ENCODE measurements around the gene C6orf163. TPM values are rescaled to one million over a fixed set of nuclear protein-coding genes. Genes with fewer than 3 reads are reported as not detected.
A peak's percentile ranks its signal among the peaks of the same experiment; 100 is the strongest.

C6orf163 gene
- total RNA-seq, 1 experiment from 2014 or later: 2.1 TPM

GRCh38 chr6:87397656-87398055 lies 53.0 kb downstream of the C6orf163 start:
- Histone ChIP-seq H3K27me3 (replicated peaks; ENCODE audit: insufficient read depth, low read depth, low read length, poor library complexity) (peaks cover 15% of the 10 kb centered on the region), H3K4me1 (ENCODE audit: insufficient read depth, low read length, poor library complexity, severe bottlenecking) (no peaks in the 10 kb centered on the region), H3K9me3 (ENCODE audit: low read depth, low read length, poor library complexity, severe bottlenecking) (no peaks in the 10 kb centered on the region), H3K36me3 (ENCODE audit: insufficient read depth, low read length, poor library complexity, severe bottlenecking) (no peaks in the 10 kb centered on the region), H3K4me3 (ENCODE audit: low read depth, low read length, poor library complexity, severe bottlenecking) (no peak overlapping the region), H3K27ac (ENCODE audit: low read depth, low read length, poor library complexity, severe bottlenecking) (no peak overlapping the region)
- intact Hi-C loops (cut with micrococcal nuclease; ENCODE audit: unreplicated experiment): loop anchor here (10.0 kb wide), 3 partner anchors 397 to 1467 kb away; no protein-coding TSS in a partner anchor
- TF ChIP-seq EZH2 (IDR thresholded peaks at IDR 0.05; ENCODE audit: borderline replicate concordance, low read depth, low read length, poor library complexity, severe bottlenecking): no peak
- TF ChIP-seq, protein P1, sequence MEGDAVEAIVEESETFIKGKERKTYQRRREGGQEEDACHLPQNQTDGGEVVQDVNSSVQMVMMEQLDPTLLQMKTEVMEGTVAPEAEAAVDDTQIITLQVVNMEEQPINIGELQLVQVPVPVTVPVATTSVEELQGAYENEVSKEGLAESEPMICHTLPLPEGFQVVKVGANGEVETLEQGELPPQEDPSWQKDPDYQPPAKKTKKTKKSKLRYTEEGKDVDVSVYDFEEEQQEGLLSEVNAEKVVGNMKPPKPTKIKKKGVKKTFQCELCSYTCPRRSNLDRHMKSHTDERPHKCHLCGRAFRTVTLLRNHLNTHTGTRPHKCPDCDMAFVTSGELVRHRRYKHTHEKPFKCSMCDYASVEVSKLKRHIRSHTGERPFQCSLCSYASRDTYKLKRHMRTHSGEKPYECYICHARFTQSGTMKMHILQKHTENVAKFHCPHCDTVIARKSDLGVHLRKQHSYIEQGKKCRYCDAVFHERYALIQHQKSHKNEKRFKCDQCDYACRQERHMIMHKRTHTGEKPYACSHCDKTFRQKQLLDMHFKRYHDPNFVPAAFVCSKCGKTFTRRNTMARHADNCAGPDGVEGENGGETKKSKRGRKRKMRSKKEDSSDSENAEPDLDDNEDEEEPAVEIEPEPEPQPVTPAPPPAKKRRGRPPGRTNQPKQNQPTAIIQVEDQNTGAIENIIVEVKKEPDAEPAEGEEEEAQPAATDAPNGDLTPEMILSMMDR (conservative IDR thresholded peaks at IDR 0.05; ENCODE audit: low read depth, low read length): no peak
- ChIA-PET CTCF (no interaction called here), POLR2A (ENCODE audit: low non-redundant PET) (no interaction called here)
- BruUV-seq (replicated peaks): no TSS peak
- no peak for DNase-seq (ENCODE audit: low spot score)

DNA sequence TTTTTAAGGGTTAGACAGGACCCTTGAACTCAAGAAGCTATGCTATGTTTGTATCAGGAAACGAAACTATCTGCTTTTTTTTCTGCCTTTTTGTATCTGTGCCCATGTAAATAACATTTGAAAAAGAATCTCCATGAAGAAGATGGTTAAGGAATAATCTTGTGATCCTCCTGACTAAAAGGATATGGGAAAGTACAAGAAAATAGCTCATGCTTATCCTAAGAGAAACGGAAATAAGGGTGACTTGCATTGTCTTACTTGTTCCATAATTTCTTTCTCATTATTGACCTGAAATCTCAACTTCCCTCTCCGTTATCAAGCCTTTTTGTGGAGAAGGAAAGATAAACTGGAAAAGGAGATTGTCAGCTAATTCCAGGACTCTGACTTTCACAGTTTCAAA lies 57.2 kb downstream of the C6orf163 start:
- BruUV-seq (replicated peaks): no TSS peak
- DNase-seq (ENCODE audit: low spot score): no peak
- no peak for TF ChIP-seq EZH2 (IDR thresholded peaks at IDR 0.05; ENCODE audit: borderline replicate concordance, low read depth, low read length, poor library complexity, severe bottlenecking)
- TF ChIP-seq, protein P1 (conservative IDR thresholded peaks at IDR 0.05; ENCODE audit: low read depth, low read length): no peak
- no peaks in the 10 kb centered on the region for H3K36me3 ChIP-seq (ENCODE audit: insufficient read depth, low read length, poor library complexity, severe bottlenecking)
- H3K27me3 ChIP-seq (replicated peaks; ENCODE audit: insufficient read depth, low read depth, low read length, poor library complexity): peaks cover 28% of the 10 kb centered on the region
- no peaks in the 10 kb centered on the region for H3K9me3 ChIP-seq (ENCODE audit: low read depth, low read length, poor library complexity, severe bottlenecking)
- H3K27ac ChIP-seq (ENCODE audit: low read depth, low read length, poor library complexity, severe bottlenecking): no peak overlapping the region
- POLR2A ChIA-PET (ENCODE audit: low non-redundant PET): no interaction called here
- no peaks in the 10 kb centered on the region for H3K4me1 ChIP-seq (ENCODE audit: insufficient read depth, low read length, poor library complexity, severe bottlenecking)
- no peak overlapping the region for H3K4me3 ChIP-seq (ENCODE audit: low read depth, low read length, poor library complexity, severe bottlenecking)
- intact Hi-C loops (cut with micrococcal nuclease; ENCODE audit: unreplicated experiment): no loop called here
- CTCF ChIA-PET: interaction anchor here (0.7 kb wide), 1 partner anchor 1663 kb away, joined by 3 read pairs; no protein-coding TSS in a partner anchor

GRCh38 chr6:87407561-87407900 lies 62.9 kb downstream of the C6orf163 start:
- peaks cover 13% of the 10 kb centered on the region for H3K27me3 ChIP-seq (replicated peaks; ENCODE audit: insufficient read depth, low read depth, low read length, poor library complexity)
- H3K4me1 ChIP-seq (ENCODE audit: insufficient read depth, low read length, poor library complexity, severe bottlenecking): no peaks in the 10 kb centered on the region
- H3K9me3 ChIP-seq (ENCODE audit: low read depth, low read length, poor library complexity, severe bottlenecking): no peaks in the 10 kb centered on the region
- intact Hi-C loops (cut with micrococcal nuclease; ENCODE audit: unreplicated experiment): no loop called here
- BruUV-seq (replicated peaks): no TSS peak
- no peak for DNase-seq (ENCODE audit: low spot score)
- TF ChIP-seq, protein P1 (conservative IDR thresholded peaks at IDR 0.05; ENCODE audit: low read depth, low read length): no peak
- CTCF ChIA-PET: no interaction called here
- no peaks in the 10 kb centered on the region for H3K36me3 ChIP-seq (ENCODE audit: insufficient read depth, low read length, poor library complexity, severe bottlenecking)
- POLR2A ChIA-PET (ENCODE audit: low non-redundant PET): no interaction called here
- H3K4me3 ChIP-seq (ENCODE audit: low read depth, low read length, poor library complexity, severe bottlenecking): peak overlapping the region; percentile 65
- no peak overlapping the region for H3K27ac ChIP-seq (ENCODE audit: low read depth, low read length, poor library complexity, severe bottlenecking)
